ENCODE measurements around the gene EML3. TPM values are rescaled to one million over a fixed set of nuclear protein-coding genes. Genes with fewer than 3 reads are reported as not detected.

The EML3 gene
- polyA plus RNA-seq, 6 donors from 2014 or later, result 9.7 to 15.5 (median 12.5) TPM

DNA sequence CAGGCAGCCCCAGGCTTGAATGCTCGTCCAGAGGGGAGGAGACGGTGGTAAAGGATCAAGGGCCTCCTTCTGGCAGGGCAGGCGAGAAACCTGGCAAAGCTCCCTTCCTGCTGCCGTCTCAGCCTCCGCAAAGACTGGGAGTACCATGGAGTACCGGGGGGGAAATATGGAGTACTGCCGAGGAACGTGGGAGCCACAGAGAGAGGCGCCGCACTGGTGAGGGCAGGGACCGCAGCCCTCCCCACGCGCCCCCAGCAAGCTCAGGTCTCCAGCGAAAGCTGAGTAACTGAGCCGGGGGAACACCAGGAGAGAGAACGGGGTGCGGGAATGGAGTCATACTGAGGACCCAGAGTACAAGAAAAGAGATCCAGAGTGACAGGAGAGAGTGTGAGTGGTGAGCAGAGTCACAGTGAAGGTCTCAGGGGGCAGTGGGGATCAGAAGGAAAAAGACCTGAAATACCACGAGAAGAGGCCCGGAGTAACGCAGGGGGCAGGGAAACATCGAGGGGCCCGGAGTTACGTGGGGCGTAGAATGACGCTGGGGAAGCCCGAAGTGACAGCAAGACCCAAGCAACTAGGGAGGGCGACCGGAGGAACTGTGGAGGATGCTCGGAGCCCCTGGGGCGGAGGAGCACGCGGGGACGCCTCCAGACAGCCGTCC lies 740 bp downstream of the EML3 start:
- H3K9me3 Mint-ChIP-seq, result peaks cover 0 to 2% (median 0%) of the 10 kb centered on the region in 7 donors
- no peaks in the 10 kb centered on the region for H3K27me3 Mint-ChIP-seq
- H3K4me1 Mint-ChIP-seq, result peaks cover 33 to 48% (median 40%) of the 10 kb centered on the region in 3 donors
- H3K36me3 Mint-ChIP-seq, result peaks cover 5 to 7% of the 10 kb centered on the region in 2 donors
- H3K27ac Mint-ChIP-seq, result peak overlapping the region; percentile 96 to 99 (median 99)
- DNase-seq (no peak), ATAC-seq (ENCODE audit: low read depth in 2 of 2) (peak; percentile 54 to 59)
- H3K4me3 Mint-ChIP-seq, result peak overlapping the region; percentile 95 to 100 (median 98)

DNA sequence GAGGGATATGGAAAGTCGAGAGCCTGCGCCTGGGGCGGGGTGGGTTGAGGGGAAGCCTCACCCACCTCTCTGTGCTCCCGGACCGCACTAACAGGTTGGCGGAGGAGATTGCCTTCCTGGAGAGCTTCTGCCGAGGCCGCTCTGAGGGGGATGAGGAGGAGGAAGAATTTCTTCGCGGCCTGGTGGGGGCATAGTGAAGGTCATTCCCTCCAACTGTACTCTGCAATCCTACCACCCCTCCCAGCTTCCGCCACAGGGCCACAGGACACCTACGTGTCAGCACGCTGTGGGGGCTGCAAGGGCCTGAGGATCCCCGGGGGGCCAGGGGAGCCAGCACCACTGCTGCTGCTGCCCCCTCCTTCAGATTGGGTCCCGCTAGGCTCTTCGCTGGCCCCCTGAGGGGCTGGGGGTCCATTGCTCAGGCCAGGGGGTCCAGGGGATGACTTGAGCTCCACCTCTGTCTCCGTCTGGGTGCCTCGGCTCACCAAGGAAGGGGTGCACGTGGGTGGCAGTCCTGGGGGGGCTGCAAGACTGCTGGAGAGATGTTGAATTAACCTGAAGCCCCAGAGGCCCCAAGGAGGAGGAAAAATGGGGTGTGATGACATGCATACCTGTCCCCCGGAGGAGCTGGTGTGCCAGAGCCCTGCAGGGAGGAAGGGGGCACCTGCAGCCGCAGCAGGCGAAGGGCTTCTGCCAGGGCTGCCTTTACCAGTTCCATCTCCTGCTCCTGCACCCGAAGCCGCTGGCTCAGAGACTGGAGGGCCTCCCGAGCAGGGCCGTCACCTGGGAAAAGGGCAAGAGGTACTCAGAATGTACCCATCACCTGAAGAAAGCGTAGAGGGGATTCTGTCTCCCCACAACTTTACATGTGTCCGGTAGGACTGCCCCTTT lies 1.5 kb downstream of the EML3 start:
- no peak for DNase-seq

DNA sequence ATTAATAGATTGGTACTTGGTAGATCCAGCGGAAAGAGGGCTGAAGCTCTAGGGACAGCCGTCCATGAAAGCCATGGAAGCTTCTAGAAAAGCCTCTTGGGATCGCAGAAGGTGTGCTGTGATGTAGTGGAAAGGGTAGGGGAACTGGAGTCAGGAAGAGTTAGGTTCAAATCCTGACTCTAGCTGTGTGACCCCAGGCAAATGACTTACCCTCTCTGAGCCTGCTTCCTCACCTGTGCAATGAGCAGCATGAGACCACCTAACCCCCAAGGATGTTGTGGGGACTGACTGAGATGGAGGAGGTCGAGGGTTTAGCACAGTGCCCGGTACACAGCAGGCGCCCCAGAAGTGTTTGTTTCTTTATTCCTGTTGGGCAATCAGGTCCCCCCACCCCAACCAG lies 2.2 kb downstream of the EML3 start:
- ATAC-seq (ENCODE audit: low read depth in 2 of 2), result no peak
- Mint-ChIP-seq H3K36me3 (peaks cover 5 to 7% of the 10 kb centered on the region in 2 donors), H3K4me3 (peak overlapping the region; percentile 36 to 100 (median 84)), H3K27ac (peak overlapping the region in 4 of 6 donors; percentile 78 to 96 (median 85)), H3K4me1 (peaks cover 33 to 48% (median 40%) of the 10 kb centered on the region in 3 donors), H3K27me3 (no peaks in the 10 kb centered on the region), H3K9me3 (peaks cover 0 to 2% (median 0%) of the 10 kb centered on the region in 7 donors)
- no peak for DNase-seq

More for the DNA sequence above, 1.5 kb downstream of the EML3 start:
- H3K27me3 Mint-ChIP-seq, result no peaks in the 10 kb centered on the region
- H3K27ac Mint-ChIP-seq, result peak overlapping the region in 5 of 6 donors; percentile 96 to 99 (median 99)
- peak overlapping the region; percentile 95 to 100 (median 98) for H3K4me3 Mint-ChIP-seq
- H3K9me3 Mint-ChIP-seq, result peaks cover 0 to 2% (median 0%) of the 10 kb centered on the region in 7 donors
- peaks cover 33 to 48% (median 40%) of the 10 kb centered on the region in 3 donors for H3K4me1 Mint-ChIP-seq
- ATAC-seq (ENCODE audit: low read depth in 2 of 2), result no peak
- peaks cover 5 to 7% of the 10 kb centered on the region in 2 donors for H3K36me3 Mint-ChIP-seq

DNA sequence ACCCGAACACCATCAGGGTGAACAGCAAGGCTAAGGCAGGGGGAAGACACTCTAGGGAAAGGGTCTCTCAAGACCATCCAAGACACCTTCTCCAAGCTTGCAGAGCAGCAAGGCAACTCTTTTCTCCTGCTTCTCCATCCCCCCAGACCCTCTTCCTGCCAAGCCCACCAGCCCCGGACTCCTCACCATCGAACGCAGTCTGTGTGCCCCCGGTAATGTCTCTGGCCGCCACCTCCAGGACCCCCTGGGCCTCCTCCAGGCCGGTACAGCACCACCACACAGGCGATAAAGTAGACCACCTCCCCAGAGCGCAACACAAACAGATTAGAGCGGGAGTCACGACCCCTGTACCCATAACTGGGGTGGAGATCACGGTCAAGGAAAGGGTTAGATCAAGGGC lies 3.8 kb downstream of the EML3 start:
- Mint-ChIP-seq H3K27me3 (no peaks in the 10 kb centered on the region), H3K9me3 (peaks cover 0 to 2% (median 0%) of the 10 kb centered on the region in 7 donors), H3K4me3 (peak overlapping the region in 3 of 8 donors; percentile 59 to 100 (median 84)), H3K4me1 (peaks cover 29 to 49% (median 40%) of the 10 kb centered on the region in 3 donors), H3K27ac (peak overlapping the region in 1 of 6 donors; percentile 24), H3K36me3 (peaks cover 5 to 7% of the 10 kb centered on the region in 2 donors)
- DNase-seq (no peak), ATAC-seq (ENCODE audit: low read depth in 2 of 2) (no peak)

DNA sequence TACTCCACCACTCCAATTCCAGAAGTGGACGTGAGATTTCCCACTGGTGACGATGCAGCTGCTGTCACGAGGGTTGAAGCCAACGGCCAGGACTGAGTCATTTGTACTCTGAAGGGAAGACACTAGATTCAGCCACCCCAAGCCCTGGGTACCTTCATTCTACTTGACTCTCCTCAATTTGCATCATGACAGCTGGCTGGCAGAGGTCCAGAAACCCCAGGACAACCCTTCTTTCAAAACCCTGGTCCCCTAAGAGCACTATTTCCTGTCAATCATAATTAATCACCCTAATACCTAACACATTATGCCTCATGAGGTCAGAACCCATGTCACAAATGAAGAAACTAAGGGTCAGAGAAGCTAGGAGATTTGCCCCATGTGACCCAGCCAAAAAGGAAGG lies 4.9 kb downstream of the EML3 start:
- no peak for DNase-seq
- peak overlapping the region in 3 of 6 donors; percentile 24 to 64 (median 31) for H3K27ac Mint-ChIP-seq
- H3K9me3 Mint-ChIP-seq, result peaks cover 0 to 2% (median 0%) of the 10 kb centered on the region in 7 donors
- H3K4me1 Mint-ChIP-seq, result peaks cover 34 to 56% (median 46%) of the 10 kb centered on the region in 3 donors
- no peak for ATAC-seq (ENCODE audit: low read depth in 2 of 2)
- peak overlapping the region in 2 of 8 donors; percentile 34 to 50 for H3K4me3 Mint-ChIP-seq
- peaks cover 5 to 7% of the 10 kb centered on the region in 2 donors for H3K36me3 Mint-ChIP-seq
- H3K27me3 Mint-ChIP-seq, result no peaks in the 10 kb centered on the region

DNA sequence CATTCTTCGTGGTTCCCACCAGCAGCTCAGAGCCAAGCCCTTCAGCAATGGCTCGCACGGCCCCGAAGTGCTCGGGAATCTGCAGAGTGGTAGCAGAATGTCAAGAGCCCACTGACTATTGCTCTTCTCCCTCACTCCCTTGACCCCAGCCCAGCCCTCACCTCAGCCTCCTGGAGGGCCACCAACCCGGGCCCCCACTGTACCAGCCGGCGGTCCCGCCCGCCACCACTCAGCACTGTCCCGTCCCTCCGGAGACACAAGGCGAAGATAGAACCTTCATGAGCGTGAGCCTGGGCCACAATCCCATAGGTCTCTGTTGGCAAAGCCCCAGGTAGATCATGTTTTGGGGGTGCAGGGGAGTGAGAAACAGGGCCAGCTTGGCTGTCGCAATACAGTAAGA lies 6.7 kb downstream of the EML3 start:
- Mint-ChIP-seq H3K27me3 (no peaks in the 10 kb centered on the region), H3K9me3 (no peaks in the 10 kb centered on the region), H3K4me3 (no peak overlapping the region), H3K36me3 (peaks cover 5 to 7% of the 10 kb centered on the region in 2 donors), H3K4me1 (peaks cover 28 to 51% (median 40%) of the 10 kb centered on the region in 3 donors), H3K27ac (peak overlapping the region in 1 of 6 donors; percentile 18)
- ATAC-seq (ENCODE audit: low read depth in 2 of 2) (no peak), DNase-seq (no peak)

DNA sequence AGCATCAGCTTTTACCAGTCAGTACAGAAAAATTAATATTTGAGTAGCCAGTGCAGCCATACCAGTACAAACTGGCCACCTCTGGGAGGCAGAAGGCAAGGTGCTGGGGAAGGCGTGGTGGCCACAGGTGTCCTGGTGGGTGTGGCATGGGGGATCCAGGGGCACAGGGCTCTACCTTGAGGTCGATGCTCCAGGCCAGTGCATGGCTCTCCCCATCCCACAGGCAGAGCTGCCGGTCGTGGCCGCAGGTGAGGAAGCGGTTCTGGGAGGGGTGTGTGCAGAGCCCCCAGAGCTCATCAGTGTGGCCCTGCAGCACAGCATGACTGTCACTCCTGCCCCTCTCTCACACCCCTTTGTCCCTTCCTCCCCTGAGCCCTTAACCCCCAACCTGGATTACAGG lies 7.1 kb downstream of the EML3 start:
- H3K27ac Mint-ChIP-seq, result no peak overlapping the region
- no peaks in the 10 kb centered on the region for H3K9me3 Mint-ChIP-seq
- H3K36me3 Mint-ChIP-seq, result peaks cover 5 to 7% of the 10 kb centered on the region in 2 donors
- peaks cover 31 to 50% (median 41%) of the 10 kb centered on the region in 3 donors for H3K4me1 Mint-ChIP-seq
- no peaks in the 10 kb centered on the region for H3K27me3 Mint-ChIP-seq
- peak overlapping the region in 2 of 8 donors; percentile 15 to 24 for H3K4me3 Mint-ChIP-seq
- DNase-seq (no peak), ATAC-seq (ENCODE audit: low read depth in 2 of 2) (no peak)

DNA sequence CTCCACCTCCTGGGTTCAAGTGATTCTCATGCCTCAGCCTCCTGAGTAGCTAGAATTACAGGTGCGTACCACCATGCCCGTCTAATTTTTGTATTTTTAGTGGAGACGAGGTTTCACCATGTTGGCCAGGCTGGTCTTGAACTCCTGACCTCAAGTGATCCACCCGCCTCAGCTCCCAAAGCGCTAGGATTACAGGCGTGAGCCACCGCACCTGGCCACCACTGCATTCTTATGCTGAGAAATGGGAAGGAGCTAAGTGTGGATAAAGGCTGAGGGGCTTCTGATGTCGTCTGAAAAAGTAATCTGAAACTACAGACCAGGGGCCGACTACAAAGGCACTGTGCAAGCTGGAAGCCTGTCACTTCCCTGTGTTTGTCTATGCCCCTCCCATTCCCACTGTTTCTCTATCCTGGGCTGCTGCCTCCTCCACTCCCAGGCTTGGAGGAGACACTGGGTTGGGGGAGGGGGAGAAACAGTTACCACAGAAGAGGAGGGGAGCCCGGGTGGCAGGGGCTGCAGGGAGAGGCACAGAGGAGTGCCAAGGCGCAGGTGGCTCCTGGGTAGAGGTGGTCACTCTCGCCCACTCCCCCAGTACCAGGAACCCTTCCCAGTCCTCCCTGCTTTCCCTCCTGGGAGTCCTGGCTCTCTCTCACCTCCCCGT lies 8.0 kb downstream of the EML3 start:
- Mint-ChIP-seq H3K27ac (peak overlapping the region in 1 of 6 donors; percentile 54), H3K9me3 (peaks cover 0 to 4% (median 0%) of the 10 kb centered on the region in 7 donors), H3K36me3 (peaks cover 9 to 15% of the 10 kb centered on the region in 2 donors), H3K4me1 (peaks cover 36 to 59% (median 46%) of the 10 kb centered on the region in 3 donors), H3K4me3 (peak overlapping the region in 2 of 8 donors; percentile 44 to 92), H3K27me3 (no peaks in the 10 kb centered on the region)
- DNase-seq (no peak), ATAC-seq (ENCODE audit: low read depth in 2 of 2) (no peak)

DNA sequence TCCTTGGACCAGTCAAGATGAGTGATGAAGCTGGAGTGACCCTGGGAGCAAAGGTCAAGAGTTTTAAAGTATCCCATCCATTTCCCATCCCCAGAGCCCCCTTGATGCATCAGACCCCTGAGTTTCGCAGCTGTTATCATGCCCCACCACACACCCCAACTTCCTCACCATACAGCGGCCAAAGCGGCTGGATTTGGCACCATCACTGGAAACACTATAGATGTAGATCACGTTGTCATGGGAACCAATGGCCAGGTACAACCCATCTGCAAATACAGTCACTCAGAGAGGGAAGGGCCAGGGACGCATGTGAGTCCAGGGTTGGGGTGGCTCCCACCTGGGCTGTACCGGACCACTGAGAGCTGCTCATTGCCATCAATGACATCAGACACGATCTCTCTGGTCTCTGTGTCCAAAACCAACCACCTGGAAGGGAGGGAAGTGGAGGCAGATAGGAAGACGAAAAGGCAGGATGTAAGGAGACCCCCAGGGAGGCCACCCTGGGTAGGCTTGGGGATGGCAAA lies 8.7 kb downstream of the EML3 start:
- Mint-ChIP-seq H3K4me3 (peak overlapping the region in 5 of 8 donors; percentile 59 to 93 (median 78)), H3K27ac (peak overlapping the region in 5 of 6 donors; percentile 35 to 76 (median 67)), H3K27me3 (no peaks in the 10 kb centered on the region), H3K36me3 (peaks cover 14 to 22% of the 10 kb centered on the region in 2 donors), H3K4me1 (peaks cover 40 to 62% (median 48%) of the 10 kb centered on the region in 3 donors), H3K9me3 (peaks cover 0 to 5% (median 0%) of the 10 kb centered on the region in 7 donors)
- no peak for DNase-seq
- no peak for ATAC-seq (ENCODE audit: low read depth in 2 of 2)

DNA sequence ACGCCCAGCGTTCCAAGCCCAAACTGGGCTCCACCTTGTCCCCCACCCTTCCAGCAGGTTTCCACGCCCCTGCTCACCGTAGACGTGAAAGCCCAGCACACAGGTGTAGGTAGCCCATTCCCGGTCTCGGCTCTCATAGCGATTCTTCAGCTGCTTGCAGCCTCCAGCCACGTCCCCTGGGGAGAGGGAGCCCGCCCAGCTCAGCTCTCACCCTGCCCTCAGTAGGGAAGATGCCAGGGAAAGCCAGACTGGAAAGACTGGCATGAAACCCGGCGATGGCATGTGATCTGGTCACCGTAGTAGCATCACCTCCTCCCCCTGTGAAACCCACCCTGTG lies 9.5 kb downstream of the EML3 start:
- Mint-ChIP-seq H3K4me3 (peak overlapping the region; percentile 46 to 93 (median 74)), H3K27ac (peak overlapping the region in 3 of 6 donors; percentile 66 to 84 (median 70)), H3K27me3 (no peaks in the 10 kb centered on the region), H3K9me3 (peaks cover 0 to 5% (median 0%) of the 10 kb centered on the region in 7 donors), H3K36me3 (peaks cover 13 to 28% of the 10 kb centered on the region in 2 donors), H3K4me1 (peaks cover 45 to 64% (median 53%) of the 10 kb centered on the region in 3 donors)
- ATAC-seq (ENCODE audit: low read depth in 2 of 2), result no peak
- DNase-seq, result no peak

DNA sequence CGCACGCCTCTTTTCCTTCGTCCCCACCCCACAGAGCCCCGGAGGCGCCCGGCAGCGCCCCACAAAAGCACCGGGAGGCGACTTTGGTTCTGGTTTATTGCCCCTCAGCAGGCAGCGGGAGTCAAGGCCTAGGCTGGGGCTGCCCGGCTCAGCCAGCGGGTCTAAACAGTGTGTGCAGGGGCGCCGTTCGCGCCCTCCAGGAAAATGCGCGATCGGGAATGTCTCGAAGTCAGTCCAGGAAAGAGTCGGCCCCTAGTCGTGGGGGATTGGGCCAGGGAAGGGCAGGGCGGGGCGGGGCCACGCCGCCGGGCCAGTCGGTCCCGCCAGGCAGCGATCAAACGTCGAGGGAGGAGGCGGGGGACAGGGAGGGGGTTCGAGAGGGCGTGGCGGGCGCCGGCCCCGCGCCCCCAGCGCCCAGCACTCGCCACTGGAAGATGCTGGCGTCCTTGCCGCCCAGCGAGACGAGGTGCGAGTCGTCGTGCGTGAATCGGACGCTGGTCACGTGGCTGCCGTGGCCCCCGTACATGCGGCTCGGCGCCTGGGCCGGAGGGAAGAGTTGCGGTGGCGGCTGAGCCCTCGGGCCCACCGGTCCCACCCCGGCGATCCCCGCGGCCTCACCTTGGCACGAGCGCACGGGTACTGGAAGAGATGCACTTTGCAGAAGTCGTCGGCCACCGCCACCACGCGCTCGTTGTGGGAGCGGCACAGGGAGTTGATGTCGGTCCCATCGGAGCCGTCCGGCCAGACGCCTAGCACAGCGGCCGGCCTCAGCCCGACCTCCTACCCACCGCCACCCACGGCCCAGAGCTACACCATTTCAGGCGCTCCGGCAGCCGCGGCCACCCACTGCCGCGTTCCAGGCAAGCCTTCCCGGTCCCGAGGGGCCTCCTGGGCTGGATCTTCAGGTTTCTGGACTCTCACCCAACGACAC lies 10.2 kb downstream of the EML3 start:
- Mint-ChIP-seq H3K27me3 (no peaks in the 10 kb centered on the region), H3K4me1 (peaks cover 45 to 64% (median 51%) of the 10 kb centered on the region in 3 donors), H3K36me3 (peaks cover 8 to 29% of the 10 kb centered on the region in 2 donors), H3K9me3 (peaks cover 0 to 5% (median 0%) of the 10 kb centered on the region in 7 donors), H3K4me3 (peak overlapping the region; percentile 92 to 97 (median 94)), H3K27ac (peak overlapping the region; percentile 89 to 98 (median 97))
- DNase-seq (no peak), ATAC-seq (ENCODE audit: low read depth in 2 of 2) (no peak)

All from naive B cell (primary cell).